RWPE1 (cell line): ENCODE measurements around the gene EGFR.

Experiments used
- CTCF ChIA-PET: fragments of 350-600 bp; sonication (Branson Sonifier 250); formaldehyde crosslinking; extraction: SDS; loops from one replicate; lab custom pipeline; 2021; lab: Yijun Ruan, JAX
- POLR2A ChIA-PET: fragments of 400-600 bp; formaldehyde crosslinking; extraction: SDS; loops from one replicate; lab custom pipeline; 2020; ENCODE audit warnings: antibody characterized with exemption; ENCODE audit not compliant: low non-redundant PET; lab: Yijun Ruan, JAX
- DNase-seq: peaks from one replicate; pipeline ENCODE4 v3.0.0; 2012; ENCODE audit warnings: low spot score
- H3K27ac ChIP-seq: fragments of 450-650 bp; 2 replicates; pipeline ENCODE4 v1.5.1; 2017
- CTCF ChIP-seq: fragments of 450-650 bp; conservative IDR thresholded peaks from 2 replicates; pipeline ENCODE4 v1.5.1; 2017; ENCODE audit warnings: low read depth, mild to moderate bottlenecking

Gene EGFR

GRCh38 chr7:55104123-55104522, 85.3 kb downstream of the EGFR start:
- no peak for TF ChIP-seq CTCF
- DNase-seq, result no peak
- POLR2A ChIA-PET, result no interaction called here
- CTCF ChIA-PET, result no interaction called here
- peak overlapping the region; percentile 63 for H3K27ac ChIP-seq

GRCh38 chr7:55104712-55105433, 86.1 kb downstream of the EGFR start:
- H3K27ac ChIP-seq, result peak overlapping the region; percentile 63
- DNase-seq, result no peak
- CTCF ChIA-PET, result no interaction called here
- POLR2A ChIA-PET, result no interaction called here
- no peak for TF ChIP-seq CTCF

GRCh38 chr7:55105952-55106351, 87.1 kb downstream of the EGFR start:
- H3K27ac ChIP-seq, result peak overlapping the region; percentile 69
- ChIA-PET POLR2A (no interaction called here), CTCF (interaction anchor here (0.6 kb wide), 1 partner anchor 59 kb away, joined by 3 read pairs; no protein-coding TSS in a partner anchor)
- TF ChIP-seq CTCF, result no peak
- no peak for DNase-seq

- peak overlapping the region; percentile 86 for H3K27ac ChIP-seq
- ChIA-PET CTCF (interaction anchor here (0.7 kb wide), 1 partner anchor 37 kb away, joined by 3 read pairs; no protein-coding TSS in a partner anchor), POLR2A (no interaction called here)
- TF ChIP-seq CTCF, result no peak
- DNase-seq, result no peak
Observed at GRCh38 chr7:55107946-55108345, 89.1 kb downstream of the EGFR start.

GRCh38 chr7:55108401-55108800, 89.6 kb downstream of the EGFR start:
- peak overlapping the region; percentile 86 for H3K27ac ChIP-seq
- POLR2A ChIA-PET, result no interaction called here
- no peak for TF ChIP-seq CTCF
- CTCF ChIA-PET, result no interaction called here
- no peak for DNase-seq

GRCh38 chr7:55108818-55109217, 90.0 kb downstream of the EGFR start:
- peak overlapping the region; percentile 86 for H3K27ac ChIP-seq
- CTCF ChIA-PET, result no interaction called here
- TF ChIP-seq CTCF, result no peak
- POLR2A ChIA-PET, result no interaction called here
- DNase-seq, result no peak
